Measurements from ENCODE around the gene DYNLT2B.
"Not testable (repeated sequence)": the region's sequence is repeated elsewhere in the genome, so short reads cannot be mapped to it uniquely, and the experiment has no call there.

Gene DYNLT2B

GRCh38 chr3:196317687-196318467, at the start of gene DYNLT2B:
Gene DYNLT2B (minus strand): TSS chr3:196318240. CDS start chr3:196318152, 88 bp downstream.
- DNase-seq (ENCODE audit: low read depth in 2 of 3, low spot score in 2 of 3), result peak; percentile 69 to 79 (median 75)

- no peak for DNase-seq (ENCODE audit: low read depth in 2 of 3, low spot score in 2 of 3)
Measured at GRCh38 chr3:196365736-196366135, 47.7 kb upstream of the DYNLT2B start.

GRCh38 chr3:196360586-196360985, 42.5 kb upstream of the DYNLT2B start:
- no peak for DNase-seq (ENCODE audit: low read depth in 2 of 3, low spot score in 2 of 3)

- DNase-seq (ENCODE audit: low read depth in 2 of 3, low spot score in 2 of 3), result not testable (repeated sequence)
Measured at GRCh38 chr3:196358540-196358939, 40.5 kb upstream of the DYNLT2B start.

GRCh38 chr3:196357905-196358304, 39.9 kb upstream of the DYNLT2B start:
- no peak for DNase-seq (ENCODE audit: low read depth in 2 of 3, low spot score in 2 of 3)

GRCh38 chr3:196356556-196356955, 38.5 kb upstream of the DYNLT2B start:
- no peak for DNase-seq (ENCODE audit: low read depth in 2 of 3, low spot score in 2 of 3)

- DNase-seq (ENCODE audit: low read depth in 2 of 3, low spot score in 2 of 3), result no peak
Measured at GRCh38 chr3:196355668-196356067, 37.6 kb upstream of the DYNLT2B start.

GRCh38 chr3:196354132-196354531, 36.1 kb upstream of the DYNLT2B start:
- DNase-seq (ENCODE audit: low read depth in 2 of 3, low spot score in 2 of 3), result no peak

GRCh38 chr3:196351541-196351940, 33.5 kb upstream of the DYNLT2B start:
- DNase-seq (ENCODE audit: low read depth in 2 of 3, low spot score in 2 of 3), result no peak

GRCh38 chr3:196350067-196350466, 32.0 kb upstream of the DYNLT2B start:
- DNase-seq (ENCODE audit: low read depth in 2 of 3, low spot score in 2 of 3), result no peak

- DNase-seq (ENCODE audit: low read depth in 2 of 3, low spot score in 2 of 3), result no peak
Measured at GRCh38 chr3:196348698-196349097, 30.7 kb upstream of the DYNLT2B start.

- no peak for DNase-seq (ENCODE audit: low read depth in 2 of 3, low spot score in 2 of 3)
Measured at GRCh38 chr3:196344663-196345062, 26.6 kb upstream of the DYNLT2B start.

- DNase-seq (ENCODE audit: low read depth in 2 of 3, low spot score in 2 of 3), result not testable (repeated sequence)
Measured at GRCh38 chr3:196343917-196344316, 25.9 kb upstream of the DYNLT2B start.

GRCh38 chr3:196341137-196341536, 23.1 kb upstream of the DYNLT2B start:
- no peak for DNase-seq (ENCODE audit: low read depth in 2 of 3, low spot score in 2 of 3)

GRCh38 chr3:196340466-196340865, 22.4 kb upstream of the DYNLT2B start:
- no peak for DNase-seq (ENCODE audit: low read depth in 2 of 3, low spot score in 2 of 3)

- no peak for DNase-seq (ENCODE audit: low read depth in 2 of 3, low spot score in 2 of 3)
Measured at GRCh38 chr3:196339493-196340254, 21.6 kb upstream of the DYNLT2B start.

GRCh38 chr3:196339044-196339443, 21.0 kb upstream of the DYNLT2B start:
- no peak for DNase-seq (ENCODE audit: low read depth in 2 of 3, low spot score in 2 of 3)

GRCh38 chr3:196336319-196337145, 18.5 kb upstream of the DYNLT2B start:
- no peak for DNase-seq (ENCODE audit: low read depth in 2 of 3, low spot score in 2 of 3)

GRCh38 chr3:196335503-196335948, 17.5 kb upstream of the DYNLT2B start:
- no peak for DNase-seq (ENCODE audit: low read depth in 2 of 3, low spot score in 2 of 3)

- no peak for DNase-seq (ENCODE audit: low read depth in 2 of 3, low spot score in 2 of 3)
Measured at GRCh38 chr3:196334982-196335381, 16.9 kb upstream of the DYNLT2B start.

- DNase-seq (ENCODE audit: low read depth in 2 of 3, low spot score in 2 of 3), result no peak
Measured at GRCh38 chr3:196332168-196332567, 14.1 kb upstream of the DYNLT2B start.
